Caco-2 (cell line): ENCODE data around the gene ELMO1. TPM values are rescaled to one million over a fixed set of nuclear protein-coding genes. Genes with fewer than 3 reads are reported as not detected.

Experiments used
- BruUV-seq: library from RNA; stranded (reverse); fragments of 400-500 nt; replicated peaks from 2 replicates; lab custom pipeline; 2021; lab: Mats Ljungman, UMichigan
- CTCF ChIA-PET: fragments of 300-600 bp; sonication (Branson Sonifier 250); formaldehyde crosslinking; loops from one replicate; lab custom pipeline; 2022; ENCODE audit warnings: antibody characterized with exemption; lab: Charles Lee
- POLR2A ChIA-PET: fragments of 300-600 bp; sonication (Branson Sonifier 250); formaldehyde crosslinking; loops from one replicate; lab custom pipeline; 2022; ENCODE audit warnings: antibody characterized with exemption; lab: Charles Lee
- DNase-seq, 2 experiments: peaks; one replicate each; pipeline versions ENCODE4 v3.0.0 to v3.0.0-alpha.2; 2020 to 2022
- H3K27me3 ChIP-seq: replicated peaks from 2 replicates; pipeline ENCODE4 v1.6.0; 2011; ENCODE audit warnings: low read length; ENCODE audit not compliant: control insufficient read depth, insufficient read depth
- H3K36me3 ChIP-seq: 2 replicates; pipeline ENCODE4 v1.5.1; 2011; ENCODE audit warnings: low read length; ENCODE audit not compliant: control insufficient read depth, insufficient read depth
- H3K4me1 ChIP-seq: fragments of 250-450 bp; sonication (Bioruptor Pico); 2 replicates; pipeline ENCODE4 v1.5.1; 2020; ENCODE audit warnings: mild to moderate bottlenecking
- H3K4me3 ChIP-seq: 2 replicates; pipeline ENCODE4 v1.5.1; 2011; ENCODE audit warnings: low read depth, mild to moderate bottlenecking, control low read depth, low read length
- H3K9me3 ChIP-seq: fragments of 250-450 bp; sonication (Bioruptor Pico); 2 replicates; pipeline ENCODE4 v1.5.1; 2020; ENCODE audit warnings: mild to moderate bottlenecking, moderate library complexity
- H3K27ac Mint-ChIP-seq: one replicate; pipeline ENCODE4 v1.8.0; 2022; ENCODE audit warnings: mixed read lengths; ENCODE audit not compliant: unreplicated experiment
- H3K27me3 Mint-ChIP-seq: one replicate; pipeline ENCODE4 v1.8.0; 2022; ENCODE audit warnings: mixed read lengths; ENCODE audit not compliant: insufficient read depth, unreplicated experiment
- H3K36me3 Mint-ChIP-seq: one replicate; pipeline ENCODE4 v1.8.0; 2022; ENCODE audit warnings: mild to moderate bottlenecking, mixed read lengths; ENCODE audit not compliant: insufficient read depth, unreplicated experiment
- H3K4me1 Mint-ChIP-seq: one replicate; pipeline ENCODE4 v1.8.0; 2022; ENCODE audit warnings: low read depth, mixed read lengths; ENCODE audit not compliant: unreplicated experiment
- H3K4me3 Mint-ChIP-seq: one replicate; pipeline ENCODE4 v1.8.0; 2022; ENCODE audit warnings: mild to moderate bottlenecking, moderate library complexity, mixed read lengths; ENCODE audit not compliant: unreplicated experiment
- H3K9me3 Mint-ChIP-seq: one replicate; pipeline ENCODE4 v1.8.0; 2022; ENCODE audit warnings: mixed read lengths; ENCODE audit not compliant: unreplicated experiment
- CTCF ChIP-seq, 2 experiments: fragments of 200-600 bp in 1 of 2; IDR thresholded peaks; 1 replicate in 1 of 2; 2 replicates in 1 of 2; pipeline versions ENCODE4 v1.5.1 to v1.8.0; 2011 to 2022; ENCODE audit warnings: antibody characterized with exemption in 1 of 2, control low read depth in 1 of 2, inconsistent platforms in 1 of 2, low read depth in 1 of 2, low read length in 1 of 2, mild to moderate bottlenecking in 1 of 2, moderate library complexity in 1 of 2; ENCODE audit not compliant: insufficient read depth in 1 of 2, severe bottlenecking in 1 of 2, unreplicated experiment in 1 of 2
- intact Hi-C: fragments of 100-400 bp; cut with micrococcal nuclease; formaldehyde crosslinking; loops from one replicate; pipeline ENCODE4 v1.10.0; 2022; ENCODE audit not compliant: unreplicated experiment
- total RNA-seq: library from RNA; stranded (reverse); gene quantifications from 2 replicates; pipeline ENCODE4 v1.2.3, GENCODE V29; 2022

The ELMO1 gene
- total RNA-seq, 1 experiment from 2014 or later: 0.14 TPM

GRCh38 chr7:36855330-36855729, 593.3 kb downstream of the ELMO1 start:
- Mint-ChIP-seq H3K27me3 (no peaks in the 10 kb centered on the region), H3K4me3 (no peak overlapping the region), H3K4me1 (no peaks in the 10 kb centered on the region), H3K9me3 (peaks cover 16% of the 10 kb centered on the region), H3K27ac (no peak overlapping the region), H3K36me3 (peaks cover 4% of the 10 kb centered on the region)
- POLR2A ChIA-PET: no interaction called here
- Histone ChIP-seq H3K9me3 (no peaks in the 10 kb centered on the region), H3K36me3 (no peaks in the 10 kb centered on the region), H3K27me3 (no peaks in the 10 kb centered on the region), H3K4me3 (no peak overlapping the region), H3K4me1 (no peaks in the 10 kb centered on the region)
- TF ChIP-seq CTCF (IDR thresholded peaks at IDR 0.05; ENCODE audit: insufficient read depth in 1 of 2, low read depth in 1 of 2, low read length in 1 of 2, severe bottlenecking in 1 of 2, unreplicated experiment in 1 of 2): no peak
- no TSS peak for BruUV-seq
- CTCF ChIA-PET: no interaction called here
- intact Hi-C loops: no loop called here
- DNase-seq: no peak

- H3K27ac Mint-ChIP-seq: no peak overlapping the region
- peaks cover 4% of the 10 kb centered on the region for H3K36me3 Mint-ChIP-seq
- Histone ChIP-seq H3K27me3 (no peaks in the 10 kb centered on the region), H3K4me3 (no peak overlapping the region), H3K36me3 (no peaks in the 10 kb centered on the region), H3K4me1 (no peaks in the 10 kb centered on the region), H3K9me3 (no peaks in the 10 kb centered on the region)
- CTCF ChIA-PET: no interaction called here
- intact Hi-C loops: no loop called here
- DNase-seq: no peak
- H3K4me1 Mint-ChIP-seq: no peaks in the 10 kb centered on the region
- H3K9me3 Mint-ChIP-seq: peaks cover 9% of the 10 kb centered on the region
- TF ChIP-seq CTCF (IDR thresholded peaks at IDR 0.05; ENCODE audit: insufficient read depth in 1 of 2, low read depth in 1 of 2, low read length in 1 of 2, severe bottlenecking in 1 of 2, unreplicated experiment in 1 of 2): no peak
- no peak overlapping the region for H3K4me3 Mint-ChIP-seq
- no TSS peak for BruUV-seq
- no peaks in the 10 kb centered on the region for H3K27me3 Mint-ChIP-seq
- POLR2A ChIA-PET: no interaction called here
Observed at GRCh38 chr7:36854652-36855051, 594.0 kb downstream of the ELMO1 start.

- H3K36me3 Mint-ChIP-seq: no peaks in the 10 kb centered on the region
- no peak overlapping the region for H3K27ac Mint-ChIP-seq
- no peaks in the 10 kb centered on the region for H3K27me3 ChIP-seq
- peaks cover 1% of the 10 kb centered on the region for H3K9me3 ChIP-seq
- H3K4me3 ChIP-seq: no peak overlapping the region
- ChIA-PET POLR2A (no interaction called here), CTCF (no interaction called here)
- BruUV-seq: no TSS peak
- no peaks in the 10 kb centered on the region for H3K4me1 ChIP-seq
- no peak for TF ChIP-seq CTCF (IDR thresholded peaks at IDR 0.05; ENCODE audit: insufficient read depth in 1 of 2, low read depth in 1 of 2, low read length in 1 of 2, severe bottlenecking in 1 of 2, unreplicated experiment in 1 of 2)
- H3K9me3 Mint-ChIP-seq: peaks cover 6% of the 10 kb centered on the region
- H3K4me1 Mint-ChIP-seq: no peaks in the 10 kb centered on the region
- intact Hi-C loops: no loop called here
- H3K4me3 Mint-ChIP-seq: no peak overlapping the region
- DNase-seq: no peak
- H3K27me3 Mint-ChIP-seq: no peaks in the 10 kb centered on the region
- no peaks in the 10 kb centered on the region for H3K36me3 ChIP-seq
Observed at GRCh38 chr7:36852931-36853330, 595.7 kb downstream of the ELMO1 start.
